ENCODE measurements around the gene CRYBA1. TPM values are rescaled to one million over a fixed set of nuclear protein-coding genes. Genes with fewer than 3 reads are reported as not detected.

CRYBA1 gene
- total RNA-seq, 1 donor from 2014 or later, result 0.84 TPM

DNA sequence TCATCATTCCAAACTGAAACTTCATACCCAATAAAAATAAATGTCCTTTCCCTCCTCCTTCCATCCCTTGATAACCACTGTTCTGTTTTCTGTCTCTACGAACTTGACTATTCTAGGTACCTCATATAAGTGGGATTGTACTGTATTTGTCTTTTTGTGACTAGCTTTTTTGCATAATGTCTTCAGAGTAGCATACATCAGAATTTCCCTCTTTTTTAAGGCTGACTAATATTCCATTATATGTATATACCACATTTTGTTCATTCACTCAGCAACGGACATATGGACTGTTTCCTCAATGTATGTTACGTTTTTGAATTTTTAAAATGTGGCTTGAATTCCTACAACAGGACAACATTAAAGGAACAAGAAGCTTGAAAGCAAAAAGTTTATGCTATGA lies 48.8 kb downstream of the CRYBA1 start:
- no peak for DNase-seq (ENCODE audit: low spot score)
- Mint-ChIP-seq H3K4me3 (peak overlapping the region; percentile 52), H3K9me3 (no peaks in the 10 kb centered on the region), H3K27ac (peak overlapping the region; percentile 0), H3K4me1 (peaks cover 21% of the 10 kb centered on the region), H3K27me3 (ENCODE audit: insufficient read depth, low read depth) (peaks cover 6% of the 10 kb centered on the region), H3K36me3 (peaks cover 3% of the 10 kb centered on the region)
- no peaks in the 10 kb centered on the region for H3K9me3 ChIP-seq (ENCODE audit: low read depth)
- H3F3A ChIP-seq (ENCODE audit: low read depth), result peaks cover 39% of the 10 kb centered on the region
- H3K79me2 ChIP-seq (ENCODE audit: low read depth), result peaks cover 33% of the 10 kb centered on the region
- no peaks in the 10 kb centered on the region for H3K27me3 ChIP-seq
- no peak overlapping the region for H3K9ac ChIP-seq
- no peak overlapping the region for H3K27ac ChIP-seq
- H2AFZ ChIP-seq (replicated peaks), result no peak overlapping the region
- no peak for TF ChIP-seq EZH2 (IDR thresholded peaks at IDR 0.05)
- no peak for TF ChIP-seq CTCF (IDR thresholded peaks at IDR 0.05)
- peaks cover 18% of the 10 kb centered on the region for H3K4me1 ChIP-seq
- H4K20me1 ChIP-seq (ENCODE audit: low read depth), result peaks cover 24% of the 10 kb centered on the region
- no peak overlapping the region for H3K4me3 ChIP-seq
- no peaks in the 10 kb centered on the region for H3K36me3 ChIP-seq
- H3K4me2 ChIP-seq, result no peak overlapping the region

- Mint-ChIP-seq H3K27ac (no peak overlapping the region), H3K27me3 (ENCODE audit: insufficient read depth, low read depth) (peaks cover 6% of the 10 kb centered on the region), H3K4me3 (no peak overlapping the region), H3K4me1 (peaks cover 7% of the 10 kb centered on the region), H3K36me3 (no peaks in the 10 kb centered on the region), H3K9me3 (no peaks in the 10 kb centered on the region)
- Histone ChIP-seq H3K4me2 (no peak overlapping the region), H3K4me1 (peaks cover 6% of the 10 kb centered on the region), H3K36me3 (no peaks in the 10 kb centered on the region), H3K4me3 (no peak overlapping the region), H3K9ac (no peak overlapping the region), H3K27ac (no peak overlapping the region), H4K20me1 (ENCODE audit: low read depth) (no peaks in the 10 kb centered on the region), H3K79me2 (ENCODE audit: low read depth) (no peaks in the 10 kb centered on the region), H2AFZ (replicated peaks) (no peak overlapping the region), H3F3A (ENCODE audit: low read depth) (peaks cover 16% of the 10 kb centered on the region), H3K9me3 (ENCODE audit: low read depth) (no peaks in the 10 kb centered on the region), H3K27me3 (no peaks in the 10 kb centered on the region)
- no peak for DNase-seq (ENCODE audit: low spot score)
- TF ChIP-seq EZH2 (IDR thresholded peaks at IDR 0.05) (no peak), EZH2phosphoT487 (IDR thresholded peaks at IDR 0.05) (no peak), CTCF (IDR thresholded peaks at IDR 0.05) (no peak)
Observed at GRCh38 chr17:29299031-29299430, 52.4 kb downstream of the CRYBA1 start.

GRCh38 chr17:29303386-29303785 lies 56.7 kb downstream of the CRYBA1 start:
- Histone ChIP-seq H3K27me3 (no peaks in the 10 kb centered on the region), H4K20me1 (ENCODE audit: low read depth) (no peaks in the 10 kb centered on the region), H3K79me2 (ENCODE audit: low read depth) (no peaks in the 10 kb centered on the region), H3K4me2 (no peak overlapping the region), H3K36me3 (no peaks in the 10 kb centered on the region), H3K9ac (no peak overlapping the region), H3K4me1 (no peaks in the 10 kb centered on the region), H3K27ac (no peak overlapping the region), H3K4me3 (no peak overlapping the region), H3K9me3 (ENCODE audit: low read depth) (no peaks in the 10 kb centered on the region), H2AFZ (replicated peaks) (no peak overlapping the region), H3F3A (ENCODE audit: low read depth) (no peaks in the 10 kb centered on the region)
- Mint-ChIP-seq H3K36me3 (no peaks in the 10 kb centered on the region), H3K9me3 (no peaks in the 10 kb centered on the region), H3K27ac (no peak overlapping the region), H3K4me1 (no peaks in the 10 kb centered on the region), H3K4me3 (no peak overlapping the region), H3K27me3 (ENCODE audit: insufficient read depth, low read depth) (peaks cover 2% of the 10 kb centered on the region)
- DNase-seq (ENCODE audit: low spot score), result no peak
- TF ChIP-seq CTCF (IDR thresholded peaks at IDR 0.05), result no peak
- no peak for TF ChIP-seq EZH2phosphoT487 (IDR thresholded peaks at IDR 0.05)
- TF ChIP-seq EZH2 (IDR thresholded peaks at IDR 0.05), result no peak

Other genes starting within 250 kb of the CRYBA1 start
- 1.5 and 4.9 TPM in 2 replicates for gene SEZ6, start 240.8 kb upstream of the CRYBA1 start, total RNA-seq (ENCODE audit: low replicate concordance)
- 3.7 and 8.8 TPM in 2 replicates for gene PIPOX, start 203.7 kb upstream of the CRYBA1 start, total RNA-seq (ENCODE audit: low replicate concordance)
- 11.6 and 24.8 TPM in 2 replicates for gene MYO18A, start 66.5 kb upstream of the CRYBA1 start, total RNA-seq (ENCODE audit: low replicate concordance)
- gene NUFIP2, start 47.3 kb downstream of the CRYBA1 start, total RNA-seq (ENCODE audit: low replicate concordance), result 56.4 and 90.7 TPM in 2 replicates
- 83.9 and 125 TPM in 2 replicates for gene TAOK1, start 143.5 kb downstream of the CRYBA1 start, total RNA-seq (ENCODE audit: low replicate concordance)

Data from neural progenitor cell (in vitro differentiated cells).